ENCODE data around the gene B4GALT3. TPM values are rescaled to one million over a fixed set of nuclear protein-coding genes. Genes with fewer than 3 reads are reported as not detected.

The B4GALT3 gene
- total and polyA plus RNA-seq, 9 of the 15 experiments (the other 6 are each of a cell fraction or from before 2014, with no cell fraction given) = 31.2 to 103 (median 46.1) TPM

- DNase-seq (ENCODE audit: extremely low read depth in 1 of 4, low spot score in 3 of 4) (peak in 3 of 4 experiments; percentile 43 to 54 (median 45)), ATAC-seq (no peak; the same call in 2 of the 3 replicates), FAIRE-seq (peak; percentile 40)
- peak within 1 kb of the TSS; percentile 99 for H3K27ac ChIP-seq (ENCODE audit: extremely low read depth, low read depth, low read length)
- in situ Hi-C loops (cut with MboI) = no loop called here
- peaks cover 20% of the 10 kb centered on the region for H3K79me2 ChIP-seq (ENCODE audit: control insufficient read depth, insufficient read depth, low read length)
- H3K36me3 ChIP-seq (ENCODE audit: control insufficient read depth, insufficient read depth, low read length) = peaks cover 8% of the 10 kb centered on the region; the same call in 2 of the 3 replicates
- no TSS peak for BruUV-seq (replicated peaks)
- peaks cover 59 to 63% of the 10 kb centered on the region in 2 experiments for H3K4me1 ChIP-seq (replicated peaks in 1 of 2; ENCODE audit: control insufficient read depth in 2 of 2, insufficient read depth in 2 of 2, low read length in 2 of 2)
- WGBS (ENCODE audit: insufficient coverage, low coverage, missing lambda C conversion rate) = 43% methylated on average over 9 of the region's 11 CpGs
- peak within 1 kb of the TSS; percentile 83 to 85 for H3K9ac ChIP-seq (ENCODE audit: insufficient read depth in 1 of 2, low read depth in 2 of 2, low read length in 2 of 2)
- H3K27me3 ChIP-seq (ENCODE audit: control insufficient read depth in 2 of 2, insufficient read depth in 2 of 2, low read length in 2 of 2) = no peaks in the 10 kb centered on the region
- intact Hi-C loops (cut with micrococcal nuclease) = no loop called here
- no peaks in the 10 kb centered on the region for H3K9me3 ChIP-seq (replicated peaks; ENCODE audit: control insufficient read depth, insufficient read depth, low read depth, low read length)
- peak within 1 kb of the TSS; percentile 97 for H3K4me2 ChIP-seq (ENCODE audit: insufficient read depth, low read length)
- CTCF ChIA-PET (ENCODE audit: low intra/inter-chr PET ratio) = no interaction called here
- no peak within 1 kb of the TSS for H3K4me3 ChIP-seq
- no peaks in the 10 kb centered on the region for H4K20me1 ChIP-seq (replicated peaks; ENCODE audit: control insufficient read depth, insufficient read depth, low read length)
- POLR2A ChIA-PET = interaction anchor here (0.8 to 1.2 kb wide), 4 partner anchors 13 to 190 kb away, joined by 3 to 5 read pairs (median 4); partner anchors contain the start of gene DEDD
- no peaks in the 10 kb centered on the region for H3K9me1 ChIP-seq (ENCODE audit: control insufficient read depth, insufficient read depth, low read length)
- H2AFZ ChIP-seq (ENCODE audit: low read depth, low read length) = peak within 1 kb of the TSS; percentile 97
- peak; percentile 27; the same call in 1 of the 2 replicates for TF ChIP-seq NR2C1 (IDR thresholded peaks at IDR 0.05)
- no peak for TF ChIP-seq NR2C1 (tag; IDR thresholded peaks at IDR 0.05)
- no peak for TF ChIP-seq NFE2L1 (tag; IDR thresholded peaks at IDR 0.05; ENCODE audit: borderline replicate concordance, low read depth)
- 0 out of 2 replicates have a peak, but pooled peaks have one; percentile 31 for TF ChIP-seq OTX1 (CRISPR knock-in tag; IDR thresholded peaks at IDR 0.05)
- no peak for TF ChIP-seq HMBOX1 (IDR thresholded peaks at IDR 0.05)
- peak; percentile 94 for TF ChIP-seq PKNOX1 (IDR thresholded peaks at IDR 0.05)
- no peak for TF ChIP-seq CEBPG (CRISPR knock-in tag; IDR thresholded peaks at IDR 0.05)
- TF ChIP-seq CEBPG (tag; conservative IDR thresholded peaks at IDR 0.05 in 1 of 2, IDR thresholded peaks at IDR 0.05 in 1 of 2) = no peak
- TF ChIP-seq ZMIZ1 (IDR thresholded peaks at IDR 0.05; ENCODE audit: low read depth in 2 of 2, low read length in 2 of 2) = no peak
- TF ChIP-seq NRF1 (conservative IDR thresholded peaks at IDR 0.05 in 1 of 2, IDR thresholded peaks at IDR 0.05 in 1 of 2) = 0 out of 4 replicates have a peak, but pooled peaks of 1 of the 2 experiments have one; percentile 16
- TF ChIP-seq YY1 (IDR thresholded peaks at IDR 0.05; ENCODE audit: borderline replicate concordance in 1 of 3, control insufficient read depth in 1 of 3, extremely low read depth in 1 of 3, insufficient read depth in 3 of 3, insufficient read length in 1 of 3, insufficient replicate concordance in 2 of 3, low read depth in 1 of 3, low read length in 2 of 3) = peak in 1 of 3 experiments; percentile 0
- TF ChIP-seq POLR2A (conservative IDR thresholded peaks at IDR 0.05) = peak; percentile 67
- TF ChIP-seq ATF7 (IDR thresholded peaks at IDR 0.05) = peak; percentile 9; the same call in 1 of the 2 replicates
- no peak for TF ChIP-seq ZNF140 (CRISPR knock-in tag; IDR thresholded peaks at IDR 0.05)
- TF ChIP-seq SUPT5H (IDR thresholded peaks at IDR 0.05) = peak; percentile 56
These were observed 21.7 kb upstream of the B4GALT3 start, which contains the start of gene ADAMTS4 for GRCh38 chr1:161198897-161199431. TSS of gene ADAMTS4 (minus strand) at chr1:161199054. CDS start at chr1:161198627, 427 bp downstream.

Data from K562 (cell line).